Neural crest cell (in vitro differentiated cells): Measurements from ENCODE around the gene GAREM1. TPM values are rescaled to one million over a fixed set of nuclear protein-coding genes. Genes with fewer than 3 reads are reported as not detected.
A peak's percentile ranks its signal among the peaks of the same experiment; 100 is the strongest.

ENCODE experiments used
- DNase-seq: peaks from one replicate; pipeline ENCODE4 v3.0.0; 2021; ENCODE audit warnings: low read depth, mixed read lengths, low spot score
- H3K27ac Mint-ChIP-seq: one replicate; pipeline ENCODE4 v1.8.0; 2021; ENCODE audit warnings: mild to moderate bottlenecking, mixed read lengths; ENCODE audit not compliant: unreplicated experiment
- H3K27me3 Mint-ChIP-seq: 2 replicates; pipeline ENCODE4 v1.8.0; 2021; ENCODE audit warnings: low read depth, mild to moderate bottlenecking, mixed read lengths
- H3K36me3 Mint-ChIP-seq: 2 replicates; pipeline ENCODE4 v1.8.0; 2021; ENCODE audit warnings: low read depth, mild to moderate bottlenecking, mixed read lengths
- H3K4me1 Mint-ChIP-seq: 2 replicates; pipeline ENCODE4 v1.8.0; 2021; ENCODE audit warnings: mixed read lengths
- H3K4me3 Mint-ChIP-seq: one replicate; pipeline ENCODE4 v1.8.0; 2021; ENCODE audit warnings: mild to moderate bottlenecking, mixed read lengths
- H3K9me3 Mint-ChIP-seq: 2 replicates; pipeline ENCODE4 v1.8.0; 2021; ENCODE audit warnings: mixed read lengths
- total RNA-seq: library from RNA; stranded (reverse); gene quantifications from 2 replicates; pipeline ENCODE4 v1.2.1, GENCODE V29; 2021
- TF ChIP-seq, protein P1 (sequence below): fragments of 200-600 bp; sonication (generic); conservative IDR thresholded peaks from 2 replicates; pipeline ENCODE4 v1.5.0; 2021; ENCODE audit warnings: antibody characterized with exemption, mild to moderate bottlenecking

Gene GAREM1
- total RNA-seq, 1 donor from 2014 or later: 11.0 TPM

DNA sequence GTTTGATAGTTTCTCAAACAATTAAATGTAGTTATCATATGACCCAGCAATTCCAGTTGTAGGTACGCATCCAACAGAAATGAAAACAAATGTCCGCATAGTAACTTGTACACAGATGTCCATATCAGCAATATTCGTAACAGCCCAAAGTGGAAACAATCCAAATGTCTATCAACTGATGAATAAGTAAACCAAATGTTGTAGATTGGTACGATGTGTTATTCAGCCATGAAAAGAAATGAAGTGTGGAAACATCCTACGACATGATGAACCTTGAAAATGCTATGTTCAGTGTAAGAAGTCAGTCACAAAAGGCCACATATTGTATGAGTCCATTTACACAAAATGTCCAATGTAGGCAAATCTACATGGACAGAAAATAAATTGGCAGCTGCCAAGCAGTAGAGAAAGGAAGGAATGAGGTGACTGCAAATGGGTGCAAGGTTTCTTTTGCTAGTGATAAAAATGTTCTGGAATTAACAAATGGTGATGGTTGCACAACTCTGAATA, 26.9 kb downstream of the GAREM1 start:
- Mint-ChIP-seq H3K4me3 (no peak overlapping the region), H3K36me3 (no peaks in the 10 kb centered on the region), H3K27me3 (no peaks in the 10 kb centered on the region), H3K9me3 (no peaks in the 10 kb centered on the region), H3K27ac (peak overlapping the region; percentile 38), H3K4me1 (peaks cover 62% of the 10 kb centered on the region)
- no peak for DNase-seq
- TF ChIP-seq, protein P1, sequence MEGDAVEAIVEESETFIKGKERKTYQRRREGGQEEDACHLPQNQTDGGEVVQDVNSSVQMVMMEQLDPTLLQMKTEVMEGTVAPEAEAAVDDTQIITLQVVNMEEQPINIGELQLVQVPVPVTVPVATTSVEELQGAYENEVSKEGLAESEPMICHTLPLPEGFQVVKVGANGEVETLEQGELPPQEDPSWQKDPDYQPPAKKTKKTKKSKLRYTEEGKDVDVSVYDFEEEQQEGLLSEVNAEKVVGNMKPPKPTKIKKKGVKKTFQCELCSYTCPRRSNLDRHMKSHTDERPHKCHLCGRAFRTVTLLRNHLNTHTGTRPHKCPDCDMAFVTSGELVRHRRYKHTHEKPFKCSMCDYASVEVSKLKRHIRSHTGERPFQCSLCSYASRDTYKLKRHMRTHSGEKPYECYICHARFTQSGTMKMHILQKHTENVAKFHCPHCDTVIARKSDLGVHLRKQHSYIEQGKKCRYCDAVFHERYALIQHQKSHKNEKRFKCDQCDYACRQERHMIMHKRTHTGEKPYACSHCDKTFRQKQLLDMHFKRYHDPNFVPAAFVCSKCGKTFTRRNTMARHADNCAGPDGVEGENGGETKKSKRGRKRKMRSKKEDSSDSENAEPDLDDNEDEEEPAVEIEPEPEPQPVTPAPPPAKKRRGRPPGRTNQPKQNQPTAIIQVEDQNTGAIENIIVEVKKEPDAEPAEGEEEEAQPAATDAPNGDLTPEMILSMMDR: no peak

DNA sequence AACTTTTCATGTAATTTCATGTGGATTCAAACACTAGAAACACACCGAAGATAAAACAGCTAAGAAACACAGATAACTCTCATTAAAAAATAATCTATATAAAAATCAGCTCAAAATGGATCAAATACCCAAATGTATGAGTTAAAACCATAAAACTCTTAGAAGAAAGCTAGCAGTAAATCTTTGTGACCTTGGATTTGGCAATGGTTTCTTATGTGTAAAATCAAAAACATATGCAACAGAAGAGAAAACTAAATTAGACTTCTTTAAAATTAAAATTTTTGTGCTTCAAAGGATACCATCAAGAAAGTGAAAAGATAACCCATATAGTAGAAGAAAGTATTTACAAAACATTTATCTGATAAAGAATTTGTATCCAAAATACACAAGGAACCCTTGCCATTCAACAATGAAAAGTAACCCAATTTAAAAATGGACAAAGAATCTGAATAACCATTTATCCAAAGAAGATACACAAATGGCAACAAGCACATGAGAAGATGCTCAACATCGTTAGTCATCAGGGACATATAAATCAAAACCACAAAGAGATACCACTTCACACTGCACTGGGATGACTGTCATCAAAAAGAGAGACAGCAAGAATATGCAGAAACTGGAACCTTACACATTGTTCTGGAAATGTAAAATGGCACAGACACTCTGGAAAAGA, 27.5 kb downstream of the GAREM1 start:
- Mint-ChIP-seq H3K9me3 (no peaks in the 10 kb centered on the region), H3K4me1 (peaks cover 68% of the 10 kb centered on the region), H3K4me3 (no peak overlapping the region)

DNA sequence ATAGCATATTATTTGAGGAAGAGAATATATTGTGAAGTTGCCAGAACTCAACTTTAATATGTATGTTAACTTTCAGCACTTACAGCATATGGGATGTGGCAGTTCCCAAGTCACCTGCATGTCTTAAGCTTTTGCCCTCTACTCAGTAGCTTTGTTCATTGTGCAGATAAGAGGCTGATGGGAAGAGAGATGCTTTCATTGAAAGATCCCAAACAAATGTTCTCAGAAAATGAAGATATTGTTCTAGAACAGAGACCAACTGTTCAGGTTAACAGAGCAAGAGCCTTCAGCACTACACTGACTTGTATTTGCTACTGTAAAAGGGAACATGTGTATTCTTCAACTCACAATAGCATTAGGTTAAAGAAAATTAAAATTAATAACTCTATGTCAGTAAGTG, 28.1 kb downstream of the GAREM1 start:
- H3K9me3 Mint-ChIP-seq: no peaks in the 10 kb centered on the region
- H3K27me3 Mint-ChIP-seq: no peaks in the 10 kb centered on the region
- DNase-seq: no peak
- peak overlapping the region; percentile 35 for H3K4me3 Mint-ChIP-seq
- peaks cover 2% of the 10 kb centered on the region for H3K36me3 Mint-ChIP-seq
- TF ChIP-seq, protein P1: no peak
- peaks cover 73% of the 10 kb centered on the region for H3K4me1 Mint-ChIP-seq
- no peak overlapping the region for H3K27ac Mint-ChIP-seq

More for the DNA sequence above, 27.5 kb downstream of the GAREM1 start:
- no peak for DNase-seq
- peaks cover 2% of the 10 kb centered on the region for H3K36me3 Mint-ChIP-seq
- no peaks in the 10 kb centered on the region for H3K27me3 Mint-ChIP-seq
- H3K27ac Mint-ChIP-seq: no peak overlapping the region
- TF ChIP-seq, protein P1: no peak

DNA sequence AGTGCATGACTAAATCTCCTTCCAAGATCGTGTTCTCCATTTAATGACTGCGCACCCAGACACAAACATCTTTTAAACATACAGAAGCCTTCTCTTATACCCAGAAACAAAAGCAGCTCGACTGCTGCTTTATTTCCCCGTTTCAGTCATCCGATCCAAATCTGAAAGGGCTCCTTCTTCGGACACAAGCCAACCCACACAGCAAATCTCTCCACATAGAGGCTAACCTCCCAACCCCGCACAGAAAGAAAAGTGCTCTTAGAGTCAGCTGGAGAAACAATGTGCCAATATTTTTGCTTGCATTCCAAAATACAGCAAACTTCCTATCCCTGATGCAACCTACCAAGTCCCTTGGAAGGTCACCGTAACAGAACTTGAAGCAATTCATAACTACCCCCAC, 29.1 kb downstream of the GAREM1 start:
- TF ChIP-seq, protein P1: no peak
- peak overlapping the region; percentile 90 for H3K27ac Mint-ChIP-seq
- H3K36me3 Mint-ChIP-seq: peaks cover 2% of the 10 kb centered on the region
- no peaks in the 10 kb centered on the region for H3K9me3 Mint-ChIP-seq
- peak overlapping the region; percentile 77 for H3K4me3 Mint-ChIP-seq
- no peaks in the 10 kb centered on the region for H3K27me3 Mint-ChIP-seq
- DNase-seq: no peak
- H3K4me1 Mint-ChIP-seq: peaks cover 68% of the 10 kb centered on the region

DNA sequence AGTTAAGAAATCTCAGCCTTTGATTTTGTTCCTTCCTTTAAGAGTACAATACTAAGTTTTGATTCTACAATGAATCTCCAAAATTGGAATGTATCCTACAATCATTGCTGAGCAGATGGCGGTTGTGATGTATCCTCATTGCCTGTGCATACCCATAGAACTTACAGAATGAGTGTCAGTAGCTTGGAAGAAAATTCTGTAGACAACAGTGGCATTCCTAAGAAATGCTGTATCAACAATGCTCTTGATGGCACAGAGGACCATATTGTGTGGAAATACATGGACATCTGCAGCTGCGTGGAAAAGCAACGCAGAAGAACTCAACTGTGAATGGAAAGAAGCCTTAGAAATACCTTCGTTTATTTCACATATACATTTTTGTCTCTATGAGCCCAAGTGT, 30.2 kb downstream of the GAREM1 start:
- Mint-ChIP-seq H3K27me3 (no peaks in the 10 kb centered on the region), H3K4me3 (peak overlapping the region; percentile 8), H3K9me3 (no peaks in the 10 kb centered on the region), H3K4me1 (peaks cover 66% of the 10 kb centered on the region), H3K27ac (no peak overlapping the region), H3K36me3 (peaks cover 2% of the 10 kb centered on the region)
- DNase-seq: no peak
- TF ChIP-seq, protein P1: no peak
